BLaER1 treated with 17β-estradiol and CSF1 and Interleukin-3, amounts not matched to agents 10 nM and 100 nM (cell line): ENCODE results near the gene ABCA12.

Experiments
- H3K27ac ChIP-seq, 11 experiments: shearing (Covaris generic); formaldehyde crosslinking; 2 replicates each; pipeline ENCODE4 v1.8.1; 2022
- H3K27me3 ChIP-seq, 11 experiments: shearing (Covaris generic); formaldehyde crosslinking; 2 replicates each; pipeline ENCODE4 v1.8.1; 2022
- H3K36me3 ChIP-seq, 11 experiments: shearing (Covaris generic); formaldehyde crosslinking; 2 replicates each; pipeline ENCODE4 v1.8.1; 2022
- H3K4me1 ChIP-seq, 10 experiments: shearing (Covaris generic); formaldehyde crosslinking; 2 replicates each; pipeline ENCODE4 v1.8.1; 2022
- H3K4me2 ChIP-seq, 11 experiments: shearing (Covaris generic); formaldehyde crosslinking; 2 replicates each; pipeline ENCODE4 v1.8.1; 2022
- H3K4me3 ChIP-seq, 10 experiments: shearing (Covaris generic); formaldehyde crosslinking; 2 replicates each; pipeline ENCODE4 v1.8.1; 2022
- H3K9ac ChIP-seq, 11 experiments: shearing (Covaris generic); formaldehyde crosslinking; 2 replicates each; pipeline ENCODE4 v1.8.1; 2022
- H3K9me3 ChIP-seq, 11 experiments: shearing (Covaris generic); formaldehyde crosslinking; replicated peaks in 1 of 11; 2 replicates each; pipeline ENCODE4 v1.8.1; 2022
- H4K20me1 ChIP-seq, 11 experiments: shearing (Covaris generic); formaldehyde crosslinking; 2 replicates each; pipeline ENCODE4 v1.8.1; 2022
- Cebpa-rat ChIP-seq, 11 experiments: shearing (Covaris generic); IDR thresholded peaks; 2 replicates each; pipeline ENCODE4 v1.8.1; 2022

The ABCA12 gene

DNA sequence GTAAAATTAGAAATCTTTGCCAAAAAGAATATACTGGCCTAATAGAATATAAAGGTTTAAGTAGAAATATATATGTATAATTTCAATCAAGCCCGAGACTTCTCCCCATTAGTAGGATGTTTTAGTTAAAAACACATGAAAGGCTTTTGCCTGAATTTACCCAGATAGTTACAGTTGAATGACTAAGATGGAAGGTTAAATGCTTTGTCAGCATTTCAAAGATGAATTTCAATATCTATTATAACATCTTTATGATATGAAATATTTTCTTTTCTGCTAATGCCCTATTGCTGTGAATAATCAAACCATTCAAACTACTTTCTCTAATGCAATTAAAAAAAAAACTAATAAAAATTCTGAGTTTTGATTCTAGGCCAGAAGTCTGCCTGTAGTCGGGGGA, 18.0 kb upstream of the ABCA12 start:
- no peaks in the 10 kb centered on the region for H4K20me1 ChIP-seq
- peaks cover 0 to 4% (median 0%) of the 10 kb centered on the region in 11 experiments; a peak in 3 of 22 replicates for H3K9me3 ChIP-seq
- H3K36me3 ChIP-seq: no peaks in the 10 kb centered on the region
- H3K4me2 ChIP-seq: no peak overlapping the region
- H3K4me3 ChIP-seq: no peak overlapping the region
- H3K27ac ChIP-seq: no peak overlapping the region
- no peak overlapping the region for H3K9ac ChIP-seq
- H3K4me1 ChIP-seq: no peaks in the 10 kb centered on the region
- TF ChIP-seq Cebpa-rat (IDR thresholded peaks at IDR 0.05): no peak
- no peaks in the 10 kb centered on the region for H3K27me3 ChIP-seq

DNA sequence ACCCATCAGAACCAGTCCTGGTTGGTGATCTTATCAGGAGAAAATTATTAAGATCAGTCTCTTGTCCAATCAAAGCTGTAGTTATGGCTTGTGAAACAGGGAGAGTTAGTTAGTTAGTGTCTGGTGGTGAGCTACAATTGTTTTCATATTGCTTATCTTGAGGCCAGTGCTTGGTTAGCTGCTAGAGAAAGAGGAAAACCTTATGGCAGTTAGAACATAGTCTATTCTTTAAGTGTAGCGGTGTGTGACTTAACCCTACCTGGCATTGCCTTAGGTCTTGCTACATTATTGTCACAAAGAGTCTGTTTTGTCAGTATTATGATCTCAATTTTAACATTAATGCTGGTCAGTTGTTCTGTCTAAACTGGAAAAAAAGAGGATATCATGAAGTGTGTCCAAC, 11.5 kb upstream of the ABCA12 start:
- Histone ChIP-seq H3K36me3 (no peaks in the 10 kb centered on the region), H3K9me3 (no peaks in the 10 kb centered on the region), H4K20me1 (no peaks in the 10 kb centered on the region), H3K27me3 (no peaks in the 10 kb centered on the region), H3K4me3 (no peak overlapping the region), H3K4me2 (no peak overlapping the region), H3K27ac (no peak overlapping the region), H3K9ac (no peak overlapping the region), H3K4me1 (no peaks in the 10 kb centered on the region)
- TF ChIP-seq Cebpa-rat (IDR thresholded peaks at IDR 0.05): no peak

DNA sequence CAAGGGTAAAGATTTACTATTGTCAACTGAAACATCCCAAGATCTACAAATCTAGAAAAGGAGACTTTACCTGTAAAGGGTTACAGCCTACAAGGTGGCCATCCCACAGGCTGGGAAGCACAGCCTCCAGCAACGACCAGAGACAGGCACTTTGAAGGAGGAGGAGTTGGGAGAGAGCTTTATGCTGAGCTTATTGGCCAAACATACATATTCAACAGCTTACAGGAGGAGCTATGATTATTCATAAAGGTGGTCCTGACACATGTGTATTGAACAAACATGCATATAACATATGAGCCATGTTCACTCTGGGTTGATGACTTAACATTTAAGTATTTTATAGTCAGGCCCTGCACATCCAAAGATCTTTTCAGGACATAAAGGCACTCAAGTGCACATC, 11.1 kb upstream of the ABCA12 start:
- H3K36me3 ChIP-seq: no peaks in the 10 kb centered on the region
- H3K4me3 ChIP-seq: no peak overlapping the region
- no peak overlapping the region for H3K9ac ChIP-seq
- no peaks in the 10 kb centered on the region for H3K27me3 ChIP-seq
- H3K27ac ChIP-seq: no peak overlapping the region
- no peaks in the 10 kb centered on the region for H4K20me1 ChIP-seq
- H3K9me3 ChIP-seq: no peaks in the 10 kb centered on the region
- no peaks in the 10 kb centered on the region for H3K4me1 ChIP-seq
- no peak overlapping the region for H3K4me2 ChIP-seq
- no peak for TF ChIP-seq Cebpa-rat (IDR thresholded peaks at IDR 0.05)

DNA sequence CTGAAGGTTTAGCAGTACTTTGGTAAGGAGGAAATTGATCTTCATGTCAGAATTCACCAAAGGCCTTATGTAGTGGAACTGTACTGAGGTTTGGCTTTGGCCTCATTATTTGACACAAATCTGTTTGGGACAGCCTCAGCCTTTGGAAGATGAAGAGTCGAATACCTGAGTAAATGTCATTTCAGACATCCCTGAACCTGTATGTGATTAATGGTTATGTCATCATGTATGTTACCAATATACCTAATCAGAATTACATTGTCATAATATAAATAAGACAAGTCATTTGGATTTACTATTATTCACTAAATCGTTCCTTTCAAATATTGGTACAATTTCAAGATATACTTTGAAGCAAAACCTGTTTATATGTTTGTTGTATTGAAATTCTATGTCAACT, 10.6 kb upstream of the ABCA12 start:
- no peaks in the 10 kb centered on the region for H3K27me3 ChIP-seq

DNA sequence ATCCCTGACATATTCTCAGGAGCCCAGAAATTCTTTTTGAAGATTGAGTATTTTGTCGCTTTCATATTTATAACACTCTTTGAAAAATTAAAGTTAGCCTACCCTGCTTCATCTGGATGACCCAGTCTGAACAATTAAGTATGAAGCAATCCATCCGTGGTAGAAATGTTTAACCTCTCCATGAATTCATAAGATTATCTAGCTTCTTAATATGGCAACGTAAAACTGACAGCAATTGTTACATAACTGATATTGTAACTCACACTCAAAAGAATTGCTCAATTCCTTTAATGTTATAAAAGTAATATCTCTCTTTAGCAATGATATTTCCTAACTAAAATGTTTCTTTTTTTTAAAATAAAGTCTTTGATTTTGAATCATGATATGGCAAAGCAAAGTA, 7.2 kb upstream of the ABCA12 start:
- no peaks in the 10 kb centered on the region for H3K9me3 ChIP-seq
- H3K27ac ChIP-seq: no peak overlapping the region
- H3K4me1 ChIP-seq: no peaks in the 10 kb centered on the region
- H3K4me3 ChIP-seq: no peak overlapping the region
- H3K27me3 ChIP-seq: no peaks in the 10 kb centered on the region
- TF ChIP-seq Cebpa-rat (IDR thresholded peaks at IDR 0.05): no peak
- no peak overlapping the region for H3K4me2 ChIP-seq
- H3K36me3 ChIP-seq: no peaks in the 10 kb centered on the region
- H3K9ac ChIP-seq: no peak overlapping the region
- no peaks in the 10 kb centered on the region for H4K20me1 ChIP-seq

More for the DNA sequence above, 10.6 kb upstream of the ABCA12 start:
- Histone ChIP-seq H3K4me2 (no peak overlapping the region), H3K36me3 (no peaks in the 10 kb centered on the region), H3K9me3 (no peaks in the 10 kb centered on the region), H3K4me3 (no peak overlapping the region), H3K4me1 (no peaks in the 10 kb centered on the region), H3K9ac (no peak overlapping the region), H4K20me1 (no peaks in the 10 kb centered on the region), H3K27ac (no peak overlapping the region)
- TF ChIP-seq Cebpa-rat (IDR thresholded peaks at IDR 0.05): no peak

DNA sequence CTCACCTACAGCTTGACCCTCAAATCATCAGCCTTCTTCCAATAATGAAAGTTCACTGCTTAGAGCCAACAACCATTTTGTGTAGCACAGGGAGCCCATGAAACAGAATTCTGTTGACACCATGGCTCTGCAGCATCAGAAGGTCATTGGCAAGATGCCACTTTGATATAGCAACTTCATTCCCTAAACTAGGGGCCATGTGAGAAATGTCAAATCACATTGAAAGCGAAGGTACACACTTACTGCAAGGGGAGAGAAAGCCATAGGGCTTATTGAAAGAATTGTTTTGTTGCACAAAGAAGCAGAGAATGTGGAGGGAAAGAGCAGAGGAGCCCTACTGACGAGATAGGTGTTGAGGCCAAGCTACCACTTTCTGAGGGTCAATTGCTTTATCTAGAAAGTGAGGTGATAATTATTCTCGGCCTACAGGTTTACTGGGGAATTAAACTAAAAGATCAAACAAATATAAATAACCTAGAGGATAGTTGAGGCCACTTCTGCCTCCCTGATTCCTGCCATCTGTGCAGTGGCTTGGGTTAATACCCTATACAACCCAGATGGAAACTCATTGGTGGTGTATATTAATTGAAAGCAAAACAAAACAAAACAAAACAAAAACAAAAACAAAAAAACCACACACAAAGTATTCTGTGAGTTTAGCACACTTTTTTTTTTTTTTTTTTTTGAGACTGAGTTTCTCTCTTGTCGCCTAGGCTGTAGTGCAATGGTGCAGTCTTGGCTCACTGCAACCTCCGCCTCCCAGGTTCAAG, 5.9 kb upstream of the ABCA12 start:
- no peaks in the 10 kb centered on the region for H3K36me3 ChIP-seq
- no peaks in the 10 kb centered on the region; a peak in 1 of 20 replicates for H3K4me1 ChIP-seq
- H3K9ac ChIP-seq: no peak overlapping the region
- H3K4me3 ChIP-seq: no peak overlapping the region
- no peaks in the 10 kb centered on the region for H4K20me1 ChIP-seq
- no peaks in the 10 kb centered on the region for H3K27me3 ChIP-seq
- H3K9me3 ChIP-seq: no peaks in the 10 kb centered on the region
- TF ChIP-seq Cebpa-rat (IDR thresholded peaks at IDR 0.05): no peak
- no peak overlapping the region for H3K4me2 ChIP-seq
- no peak overlapping the region for H3K27ac ChIP-seq

DNA sequence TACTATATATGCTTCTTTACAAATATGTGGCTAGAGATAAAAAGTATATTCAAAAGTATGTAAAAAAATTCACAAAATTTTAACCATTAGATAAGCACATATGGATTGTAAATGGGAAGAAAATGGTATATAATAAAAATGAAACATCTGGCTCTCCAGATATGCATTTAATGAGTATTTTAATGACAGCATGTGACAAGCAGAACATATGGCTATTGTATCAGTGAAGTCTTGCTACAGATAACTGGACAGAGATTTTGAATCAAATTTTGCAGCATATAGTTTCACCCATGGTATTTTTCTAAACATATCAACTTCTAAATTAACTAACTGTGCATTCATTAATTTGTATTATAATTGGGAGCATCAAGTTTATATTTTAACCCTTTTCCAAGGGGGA, 5.0 kb upstream of the ABCA12 start:
- H3K9ac ChIP-seq: no peak overlapping the region
- H3K4me3 ChIP-seq: no peak overlapping the region
- no peak overlapping the region for H3K27ac ChIP-seq
- TF ChIP-seq Cebpa-rat (IDR thresholded peaks at IDR 0.05): no peak
- H3K36me3 ChIP-seq: no peaks in the 10 kb centered on the region
- no peaks in the 10 kb centered on the region for H4K20me1 ChIP-seq
- H3K9me3 ChIP-seq: no peaks in the 10 kb centered on the region
- no peaks in the 10 kb centered on the region; a peak in 1 of 20 replicates for H3K4me1 ChIP-seq
- H3K4me2 ChIP-seq: no peak overlapping the region
- no peaks in the 10 kb centered on the region for H3K27me3 ChIP-seq

DNA sequence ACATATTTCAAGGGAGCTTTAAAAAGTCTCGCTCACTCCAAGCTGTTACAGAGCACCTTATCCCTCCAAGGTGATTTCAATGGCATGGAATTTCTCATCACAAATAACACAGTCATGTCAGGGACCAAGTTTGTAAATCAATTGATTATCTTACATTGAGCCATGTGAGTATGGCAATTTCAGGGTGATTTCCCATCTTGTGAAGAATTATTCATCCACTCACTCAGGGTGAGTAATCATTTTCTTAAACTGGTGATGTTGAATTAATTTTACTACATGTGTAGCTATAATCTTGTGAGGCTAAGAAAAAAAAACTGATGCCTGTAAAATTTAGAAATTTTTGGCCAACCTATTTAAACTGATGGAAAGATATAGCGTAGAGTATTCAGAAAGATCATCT, 3.3 kb upstream of the ABCA12 start:
- Histone ChIP-seq H3K36me3 (no peaks in the 10 kb centered on the region), H4K20me1 (no peaks in the 10 kb centered on the region), H3K4me2 (no peak overlapping the region), H3K4me1 (peaks cover 0 to 6% (median 0%) of the 10 kb centered on the region in 10 experiments; a peak in 2 of 20 replicates), H3K9ac (no peak overlapping the region), H3K9me3 (no peaks in the 10 kb centered on the region), H3K27me3 (no peaks in the 10 kb centered on the region), H3K4me3 (no peak overlapping the region), H3K27ac (no peak overlapping the region)
- no peak for TF ChIP-seq Cebpa-rat (IDR thresholded peaks at IDR 0.05)

DNA sequence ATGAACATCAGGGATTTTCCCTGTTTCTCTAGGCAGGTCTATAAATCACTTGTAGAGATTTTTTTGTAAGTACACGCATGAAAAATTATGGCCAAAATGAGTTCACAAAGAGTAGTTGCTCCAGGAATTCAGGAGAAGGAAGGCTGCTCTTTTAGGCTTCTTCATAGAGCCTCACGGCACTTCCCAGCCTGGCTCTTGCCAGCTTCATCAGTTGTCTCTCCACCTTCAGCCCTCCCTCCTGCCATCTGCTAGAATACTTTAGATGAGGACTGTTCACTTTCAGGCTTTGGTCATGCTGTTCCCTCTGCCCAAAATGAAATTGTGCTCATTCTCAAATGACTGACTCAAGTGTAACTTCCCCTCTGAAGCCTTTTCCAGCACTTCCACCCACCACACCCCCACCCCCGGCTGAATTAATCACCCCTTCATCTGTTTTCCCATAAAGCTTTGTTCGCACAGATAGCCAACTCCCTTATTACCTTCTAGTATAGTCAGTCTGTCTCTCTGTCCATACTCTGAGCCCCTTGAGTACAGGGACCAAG, 1.8 kb upstream of the ABCA12 start:
- Histone ChIP-seq H3K4me1 (peaks cover 0 to 6% (median 0%) of the 10 kb centered on the region in 10 experiments; a peak in 2 of 20 replicates), H3K27ac (no peak overlapping the region), H3K9me3 (no peaks in the 10 kb centered on the region), H3K36me3 (no peaks in the 10 kb centered on the region), H3K27me3 (no peaks in the 10 kb centered on the region), H3K4me3 (no peak overlapping the region), H4K20me1 (no peaks in the 10 kb centered on the region), H3K4me2 (no peak overlapping the region; a peak in 1 of 22 replicates), H3K9ac (no peak overlapping the region)
- no peak for TF ChIP-seq Cebpa-rat (IDR thresholded peaks at IDR 0.05)

DNA sequence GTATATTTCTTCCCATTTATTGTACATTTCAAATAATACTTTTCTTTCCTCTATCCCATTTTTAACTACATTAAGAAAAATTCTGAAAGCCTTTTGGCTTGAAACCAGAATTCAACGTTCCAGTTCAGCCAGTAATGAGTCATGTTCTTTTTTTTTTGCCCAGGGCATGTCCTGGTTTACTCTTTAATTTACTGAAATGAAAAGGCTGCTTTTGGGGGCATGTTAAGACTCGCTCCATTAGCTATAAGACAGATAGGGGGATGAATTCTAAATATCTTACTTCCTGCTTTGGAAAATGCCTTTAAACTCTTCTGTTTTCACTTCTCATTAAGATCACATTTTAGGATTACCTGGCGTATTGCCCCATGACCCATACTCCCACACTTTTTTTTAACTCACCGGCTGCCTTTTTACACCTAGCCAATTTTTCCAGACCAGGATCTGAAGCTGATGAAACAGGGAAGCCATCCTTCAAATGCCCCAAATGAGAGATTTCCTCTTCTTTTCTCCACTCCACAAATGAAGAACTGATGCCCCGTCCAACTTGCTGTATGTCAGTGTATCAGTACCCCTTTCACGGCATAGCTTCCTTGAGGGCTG, 585 bp downstream of the ABCA12 start:
- H3K27me3 ChIP-seq: no peaks in the 10 kb centered on the region
- no peak overlapping the region for H3K27ac ChIP-seq
- H4K20me1 ChIP-seq: no peaks in the 10 kb centered on the region
- H3K4me3 ChIP-seq: no peak overlapping the region
- no peaks in the 10 kb centered on the region for H3K36me3 ChIP-seq
- no peaks in the 10 kb centered on the region for H3K9me3 ChIP-seq
- H3K4me2 ChIP-seq: no peak overlapping the region
- TF ChIP-seq Cebpa-rat (IDR thresholded peaks at IDR 0.05): no peak
- H3K9ac ChIP-seq: no peak overlapping the region
- H3K4me1 ChIP-seq: peaks cover 0 to 6% (median 0%) of the 10 kb centered on the region in 10 experiments; a peak in 2 of 20 replicates
